HepG2 (cell line): Measurements from ENCODE around the gene LAMA5. TPM values are rescaled to one million over a fixed set of nuclear protein-coding genes. Genes with fewer than 3 reads are reported as not detected.

Experiments used
- ARHGAP35 ChIP-seq: sonication (generic); formaldehyde crosslinking; IDR thresholded peaks from 2 replicates; pipeline ENCODE4 v1.9.0; 2022; ENCODE audit warnings: mild to moderate bottlenecking, inconsistent platforms, moderate library complexity, missing genetic modification reagents, borderline replicate concordance
- GPN1 ChIP-seq: sonication (generic); formaldehyde crosslinking; IDR thresholded peaks from 2 replicates; pipeline ENCODE4 v1.5.1; 2020; ENCODE audit warnings: missing genetic modification reagents, borderline replicate concordance
- MATR3 ChIP-seq: sonication (generic); formaldehyde crosslinking; IDR thresholded peaks from 2 replicates; pipeline ENCODE4 v1.4.0; 2020; ENCODE audit warnings: missing genetic modification reagents
- NFAT5 ChIP-seq: sonication (generic); formaldehyde crosslinking; IDR thresholded peaks from 2 replicates; pipeline ENCODE4 v1.4.0; 2020; ENCODE audit warnings: missing genetic modification reagents
- POLR2G ChIP-seq: fragments of 200-400 bp; formaldehyde crosslinking; IDR thresholded peaks from 2 replicates; pipeline ENCODE4 v1.6.1; 2018; ENCODE audit warnings: mild to moderate bottlenecking, low read depth, low read length, moderate library complexity
- PRDM10 ChIP-seq: sonication (generic); formaldehyde crosslinking; IDR thresholded peaks from 2 replicates; pipeline ENCODE4 v1.4.0; 2020; ENCODE audit warnings: low read depth, missing genetic modification reagents
- SALL1 ChIP-seq: sonication (generic); formaldehyde crosslinking; IDR thresholded peaks from 2 replicates; pipeline ENCODE4 v1.8.0; 2022; ENCODE audit warnings: mild to moderate bottlenecking, missing genetic modification reagents
- SAP130 ChIP-seq: IDR thresholded peaks from 2 replicates; pipeline ENCODE4 v1.6.1; 2016; ENCODE audit warnings: low read depth
- TEAD3 ChIP-seq: optimal IDR thresholded peaks from 2 replicates; pipeline ENCODE3; 2016; ENCODE audit warnings: borderline replicate concordance
- TEF ChIP-seq: sonication (generic); formaldehyde crosslinking; IDR thresholded peaks from 2 replicates; pipeline ENCODE4 v1.5.0; 2020; ENCODE audit warnings: missing genetic modification reagents
- ZBTB10 ChIP-seq: sonication (generic); formaldehyde crosslinking; IDR thresholded peaks from 2 replicates; pipeline ENCODE4 v1.4.0; 2020; ENCODE audit warnings: missing genetic modification reagents, borderline replicate concordance
- ZNF296 ChIP-seq: sonication (generic); formaldehyde crosslinking; conservative IDR thresholded peaks from 2 replicates; pipeline ENCODE4 v1.5.0; 2020; ENCODE audit warnings: mild to moderate bottlenecking, missing genetic modification reagents
- ZSCAN12 ChIP-seq: sonication (generic); formaldehyde crosslinking; IDR thresholded peaks from 2 replicates; pipeline ENCODE4 v1.9.0; 2021; ENCODE audit warnings: mild to moderate bottlenecking, missing genetic modification reagents
- polyA plus RNA-seq, 8 experiments: library from polyadenylated mRNA; depleted of rRNA in 3 of 8; stranded (reverse) in 7 of 8; unstranded in 1 of 8; fragments of >200 nt; fragmentation: Illumina TruSeq in 4 of 8; extraction: Trizol in 4 of 8; gene quantifications; 2 replicates each; pipeline versions ENCODE4 v1.2.1 to v1.2.3, GENCODE V29; 2011 to 2016; ENCODE audit warnings: low read depth in 4 of 8, missing spikeins in 1 of 8, mixed read lengths in 1 of 8; ENCODE audit not compliant: insufficient read depth in 1 of 8
- total RNA-seq, 5 experiments: library from RNA; depleted of rRNA; stranded (reverse); fragments of >200 nt; fragmentation: Illumina TruSeq; extraction: Trizol; gene quantifications; 2 replicates each; pipeline ENCODE4 v1.2.3, GENCODE V29; 2016; ENCODE audit warnings: low read depth in 1 of 5

Gene LAMA5
- total and polyA plus RNA-seq, 2 of the 13 experiments (the other 11 are each of a cell fraction or from before 2014, with no cell fraction given), result 21.0 to 44.7 TPM

GRCh38 chr20:62405108-62405980 is 38.2 kb upstream of the LAMA5 start (continued):
- no peak for TF ChIP-seq TEF (CRISPR knock-in tag)
- no peak for TF ChIP-seq MATR3 (CRISPR knock-in tag)
- peak; percentile 48 for TF ChIP-seq TEAD3
- peak; percentile 54; the same call in 1 of the 2 replicates for TF ChIP-seq ARHGAP35
- no peak for TF ChIP-seq POLR2G
- peak; percentile 23; the same call in 1 of the 2 replicates for TF ChIP-seq NFAT5
- no peak for TF ChIP-seq ZBTB10 (CRISPR knock-in tag)
- TF ChIP-seq PRDM10 (CRISPR knock-in tag), result no peak
- TF ChIP-seq ZNF296 (CRISPR knock-in tag), result no peak
- TF ChIP-seq SALL1 (CRISPR knock-in tag), result peak; percentile 50
- no peak for TF ChIP-seq GPN1
- TF ChIP-seq SAP130 (CRISPR knock-in tag), result peak; percentile 68
- TF ChIP-seq ZSCAN12 (CRISPR knock-in tag), result no peak
